ENCODE results near the gene RESP18.
A peak's percentile ranks its signal among the peaks of the same experiment; 100 is the strongest.

RESP18 gene

GRCh38 chr2:219277703-219278654 lies 54.6 kb downstream of the RESP18 start:
- DNase-seq (ENCODE audit: low read depth in 2 of 2): peak; percentile 42 to 57

All from activated CD8-positive, alpha-beta memory T cell treated with anti-CD3 and anti-CD28 coated beads for 4 hours (primary cell).